HG02981 (cell line): Measurements from ENCODE around the gene GGTLC3.
"Not testable (repeated sequence)": the region's sequence is repeated elsewhere in the genome, so short reads cannot be mapped to it uniquely, and the experiment has no call there.

Source experiments
- ATAC-seq: cut with Tn5 transposase; IDR thresholded peaks from one replicate; pipeline ENCODE4 v1.9.1; 2021; ENCODE audit warnings: mild to moderate bottlenecking, moderate library complexity; ENCODE audit not compliant: unreplicated experiment

The GGTLC3 gene

GRCh38 chr22:18522762-18523161 is 4.8 kb upstream of the GGTLC3 start:
- not testable (repeated sequence) for ATAC-seq

DNA sequence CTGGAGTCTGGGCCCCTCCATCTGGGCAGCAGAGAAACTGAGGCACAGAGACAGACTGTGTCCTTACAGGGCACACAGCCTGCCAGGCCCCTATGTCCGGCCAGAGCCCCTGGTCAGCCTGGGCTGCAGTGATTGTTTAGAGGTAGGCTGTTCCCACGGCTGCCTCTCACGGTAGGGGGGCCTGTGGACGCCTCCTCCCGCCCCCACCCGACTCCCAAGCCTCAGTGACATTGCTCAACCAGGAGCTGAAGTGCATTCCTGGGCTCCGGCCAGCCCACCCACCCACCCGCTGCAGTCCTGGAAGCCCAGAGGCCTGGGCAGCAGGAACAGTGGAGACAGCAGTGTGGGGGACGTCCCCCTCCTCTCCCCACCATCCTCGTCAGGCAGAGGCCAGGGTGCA is 4.5 kb downstream of the GGTLC3 start:
- not testable (repeated sequence) for ATAC-seq

- ATAC-seq: not testable (repeated sequence)
Observed at GRCh38 chr22:18512378-18512777, 5.6 kb downstream of the GGTLC3 start.

DNA sequence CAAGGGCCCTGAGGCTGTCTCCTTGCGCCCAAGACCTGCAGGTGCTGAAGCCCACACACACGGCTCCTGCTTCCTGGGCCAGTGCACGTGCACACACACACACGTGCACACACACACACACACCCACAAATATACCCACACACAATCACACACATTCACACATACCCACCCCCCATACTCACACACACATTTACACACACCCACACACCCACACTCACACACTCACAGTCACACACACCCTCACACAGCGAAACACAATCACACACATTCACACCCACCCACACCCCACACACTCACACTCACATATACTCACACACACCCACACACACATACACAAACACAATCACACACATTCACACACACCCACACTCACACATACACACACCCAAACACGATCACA is 6.6 kb downstream of the GGTLC3 start:
- not testable (repeated sequence) for ATAC-seq

- not testable (repeated sequence) for ATAC-seq
Observed at GRCh38 chr22:18496227-18496626, 21.7 kb downstream of the GGTLC3 start.
